ENCODE results near the gene LGI2.

Gene LGI2

DNA sequence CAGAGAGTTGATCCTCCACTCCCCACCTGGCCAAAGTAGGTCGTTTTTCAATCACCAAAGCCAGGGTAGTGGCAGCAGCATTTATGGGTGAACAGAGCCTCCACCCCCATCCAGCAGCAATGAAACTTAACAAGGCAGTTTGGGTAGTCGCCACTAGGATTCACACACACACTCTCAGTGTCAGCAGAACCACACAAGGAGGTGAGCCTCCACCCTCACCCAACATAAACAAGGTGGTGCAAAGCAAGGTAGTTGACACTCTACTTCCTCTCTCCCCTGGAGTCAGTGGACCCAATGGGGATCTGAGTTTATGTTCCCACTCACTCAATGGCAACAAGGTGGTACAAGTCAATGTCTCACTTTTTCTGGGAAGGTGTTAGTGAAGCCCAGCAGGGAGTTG lies 67.5 kb downstream of the LGI2 start:
- no peak for DNase-seq (ENCODE audit: low read depth in 2 of 2)
- TF ChIP-seq, protein P1, sequence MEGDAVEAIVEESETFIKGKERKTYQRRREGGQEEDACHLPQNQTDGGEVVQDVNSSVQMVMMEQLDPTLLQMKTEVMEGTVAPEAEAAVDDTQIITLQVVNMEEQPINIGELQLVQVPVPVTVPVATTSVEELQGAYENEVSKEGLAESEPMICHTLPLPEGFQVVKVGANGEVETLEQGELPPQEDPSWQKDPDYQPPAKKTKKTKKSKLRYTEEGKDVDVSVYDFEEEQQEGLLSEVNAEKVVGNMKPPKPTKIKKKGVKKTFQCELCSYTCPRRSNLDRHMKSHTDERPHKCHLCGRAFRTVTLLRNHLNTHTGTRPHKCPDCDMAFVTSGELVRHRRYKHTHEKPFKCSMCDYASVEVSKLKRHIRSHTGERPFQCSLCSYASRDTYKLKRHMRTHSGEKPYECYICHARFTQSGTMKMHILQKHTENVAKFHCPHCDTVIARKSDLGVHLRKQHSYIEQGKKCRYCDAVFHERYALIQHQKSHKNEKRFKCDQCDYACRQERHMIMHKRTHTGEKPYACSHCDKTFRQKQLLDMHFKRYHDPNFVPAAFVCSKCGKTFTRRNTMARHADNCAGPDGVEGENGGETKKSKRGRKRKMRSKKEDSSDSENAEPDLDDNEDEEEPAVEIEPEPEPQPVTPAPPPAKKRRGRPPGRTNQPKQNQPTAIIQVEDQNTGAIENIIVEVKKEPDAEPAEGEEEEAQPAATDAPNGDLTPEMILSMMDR (IDR thresholded peaks at IDR 0.05; ENCODE audit: low read depth, low read length), result no peak
- H3K4me3 ChIP-seq (replicated peaks in 1 of 2; ENCODE audit: low read depth in 2 of 2, low read length in 2 of 2), result no peak overlapping the region

DNA sequence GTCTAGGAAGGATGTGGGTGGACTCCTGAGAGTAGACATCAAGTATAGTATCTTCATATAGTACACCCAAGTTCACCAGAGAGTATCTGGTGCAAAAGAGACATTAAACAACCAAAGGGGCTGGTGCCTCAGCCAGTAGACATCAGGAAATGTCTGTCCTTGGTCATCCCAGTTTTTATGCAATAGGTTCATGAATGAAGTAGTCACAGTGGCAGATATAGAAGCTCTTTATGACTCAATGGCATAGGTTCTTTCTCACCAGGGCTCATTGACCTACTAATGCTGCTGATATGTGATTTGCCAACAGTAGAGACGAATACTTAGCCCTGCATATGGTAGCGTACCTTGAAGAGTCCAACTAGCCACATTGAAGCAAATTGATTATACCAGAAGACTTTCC lies 72.9 kb downstream of the LGI2 start:
- H3K4me3 ChIP-seq (replicated peaks in 1 of 2; ENCODE audit: low read depth in 2 of 2, low read length in 2 of 2), result no peak overlapping the region
- no peak for DNase-seq (ENCODE audit: low read depth in 2 of 2)
- TF ChIP-seq, protein P1 (IDR thresholded peaks at IDR 0.05; ENCODE audit: low read depth, low read length), result no peak

DNA sequence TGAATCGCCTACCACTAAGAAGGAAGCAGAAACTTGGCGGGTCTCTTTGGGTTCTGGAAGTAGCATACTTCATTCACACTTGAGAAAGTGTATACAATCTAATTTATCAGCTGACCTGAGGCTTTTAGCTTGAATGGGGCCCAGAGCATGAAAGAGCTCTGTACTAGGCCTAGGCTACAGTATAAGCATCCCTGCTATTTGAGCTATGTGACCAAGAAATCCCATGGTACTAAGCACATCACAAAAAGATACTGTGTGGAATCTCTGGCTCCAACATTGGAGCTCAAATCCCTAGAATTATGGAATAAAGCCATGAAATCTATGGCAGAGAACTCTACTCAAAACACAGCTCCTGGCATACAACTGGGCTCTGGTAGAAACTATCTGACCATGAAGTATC lies 74.0 kb downstream of the LGI2 start:
- no peak overlapping the region for H3K4me3 ChIP-seq (replicated peaks in 1 of 2; ENCODE audit: low read depth in 2 of 2, low read length in 2 of 2)
- TF ChIP-seq, protein P1 (IDR thresholded peaks at IDR 0.05; ENCODE audit: low read depth, low read length), result no peak
- DNase-seq (ENCODE audit: low read depth in 2 of 2), result no peak

DNA sequence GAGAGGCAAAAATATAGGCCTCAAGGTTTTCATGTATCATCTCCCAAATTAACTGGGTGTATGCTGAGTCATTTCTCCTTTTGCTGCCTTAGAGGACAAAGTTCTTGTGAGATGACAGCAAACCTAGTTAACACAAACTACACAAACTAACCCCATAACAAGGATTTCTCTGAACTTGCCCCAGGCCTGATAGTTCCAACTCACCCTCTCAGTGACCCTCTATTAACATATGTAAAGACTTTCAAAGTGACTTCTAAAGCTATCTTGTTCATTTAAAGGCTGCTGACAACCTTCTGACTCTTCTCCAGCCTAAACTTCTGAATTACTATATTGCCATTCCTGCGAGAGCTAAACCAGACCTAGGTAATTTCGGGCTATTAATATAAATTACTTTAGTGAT lies 74.7 kb downstream of the LGI2 start:
- TF ChIP-seq, protein P1 (IDR thresholded peaks at IDR 0.05; ENCODE audit: low read depth, low read length), result no peak
- DNase-seq (ENCODE audit: low read depth in 2 of 2), result no peak
- no peak overlapping the region for H3K4me3 ChIP-seq (replicated peaks in 1 of 2; ENCODE audit: low read depth in 2 of 2, low read length in 2 of 2)

DNA sequence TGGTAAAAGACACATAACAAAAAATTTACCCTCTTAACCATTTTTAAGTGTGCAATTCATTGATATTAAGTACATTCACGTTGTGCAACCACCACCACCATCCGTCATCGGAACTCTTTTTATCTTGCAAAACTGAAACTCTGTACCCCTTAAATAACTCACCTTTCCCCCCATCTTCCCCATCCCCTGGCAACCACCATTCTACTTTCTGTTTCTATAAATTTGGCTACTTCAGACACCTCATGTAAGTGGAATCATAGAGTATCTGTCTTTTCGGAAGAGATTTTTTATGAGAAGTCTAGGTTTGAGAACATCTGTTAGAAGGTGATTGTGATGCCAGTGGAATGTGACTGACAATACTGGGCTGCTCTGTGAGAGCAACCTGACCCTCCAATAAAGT lies 78.1 kb downstream of the LGI2 start:
- TF ChIP-seq, protein P1 (IDR thresholded peaks at IDR 0.05; ENCODE audit: low read depth, low read length), result no peak
- no peak for DNase-seq (ENCODE audit: low read depth in 2 of 2)
- no peak overlapping the region for H3K4me3 ChIP-seq (replicated peaks in 1 of 2; ENCODE audit: low read depth in 2 of 2, low read length in 2 of 2)

DNA sequence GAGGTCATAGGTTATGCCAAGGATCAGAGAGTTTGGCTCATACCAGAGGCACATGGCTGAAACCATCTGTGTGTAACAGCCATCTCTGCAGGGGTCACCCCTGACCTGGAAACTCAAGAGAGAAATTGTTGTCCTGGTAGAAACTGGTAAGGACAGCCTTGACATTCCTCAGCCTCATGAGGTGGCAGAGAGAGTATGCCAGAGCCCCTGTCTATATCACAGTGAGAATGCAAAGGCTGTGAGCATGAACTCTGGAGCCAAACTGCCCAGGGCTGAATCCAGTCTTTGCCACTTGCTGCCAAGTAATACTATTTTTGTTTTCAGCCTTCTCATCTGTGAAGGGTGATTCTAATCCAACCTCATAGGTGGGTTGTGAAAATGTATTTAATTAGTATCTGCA lies 80.8 kb downstream of the LGI2 start:
- TF ChIP-seq, protein P1 (IDR thresholded peaks at IDR 0.05; ENCODE audit: low read depth, low read length), result no peak
- H3K4me3 ChIP-seq (replicated peaks in 1 of 2; ENCODE audit: low read depth in 2 of 2, low read length in 2 of 2), result no peak overlapping the region
- no peak for DNase-seq (ENCODE audit: low read depth in 2 of 2)

Data from cardiac fibroblast (primary cell).